Measurements from ENCODE around the gene NALF2.

NALF2 gene

DNA sequence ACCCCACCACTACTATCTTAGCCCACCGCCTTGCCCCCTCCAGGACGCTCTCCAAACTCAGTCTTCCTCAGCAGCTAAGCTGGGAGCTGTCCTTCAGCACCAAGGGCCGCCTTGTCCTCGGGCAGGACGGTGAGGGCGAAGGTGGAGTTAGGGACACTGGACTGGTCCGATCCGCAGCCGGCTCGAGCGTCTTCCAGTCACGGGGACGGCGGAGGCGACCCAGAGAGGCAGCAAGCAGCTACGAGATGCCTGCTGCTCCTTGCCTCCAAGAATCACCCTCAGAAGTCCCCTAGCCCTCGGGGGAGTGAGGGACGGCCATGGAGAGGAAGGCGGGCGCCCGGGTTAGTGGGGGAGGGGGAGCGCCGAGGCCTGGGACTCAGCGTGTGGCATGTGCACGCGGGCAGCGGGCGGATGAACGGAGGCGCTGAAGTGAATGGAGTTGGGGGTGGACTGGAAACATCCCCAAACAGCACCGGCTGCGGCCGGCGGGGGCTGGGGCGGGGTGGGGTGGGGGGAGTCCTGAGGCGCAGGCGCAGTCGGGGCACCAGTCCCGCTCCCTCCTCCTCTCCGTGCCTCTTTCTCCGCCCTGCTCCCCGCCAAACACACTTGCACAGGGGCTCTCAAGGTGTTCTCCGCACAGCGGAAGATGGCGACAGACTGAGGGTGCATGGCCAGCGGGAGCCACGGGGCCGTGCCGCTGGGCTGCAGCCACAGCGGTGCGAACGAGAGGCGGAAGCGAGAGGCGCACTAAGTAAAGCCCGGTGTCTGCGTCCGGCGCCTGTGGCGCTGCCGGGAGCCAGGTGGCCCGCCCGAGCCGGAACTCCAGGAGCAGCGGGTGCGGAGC is at the start of gene NALF2:
Gene NALF2, plus strand, starts transcription at position 545 of the 844 bp plus-strand sequence. CDS start 957 bp downstream, outside the sequence.
- DNase-seq = peak; percentile 43 to 51

DNA sequence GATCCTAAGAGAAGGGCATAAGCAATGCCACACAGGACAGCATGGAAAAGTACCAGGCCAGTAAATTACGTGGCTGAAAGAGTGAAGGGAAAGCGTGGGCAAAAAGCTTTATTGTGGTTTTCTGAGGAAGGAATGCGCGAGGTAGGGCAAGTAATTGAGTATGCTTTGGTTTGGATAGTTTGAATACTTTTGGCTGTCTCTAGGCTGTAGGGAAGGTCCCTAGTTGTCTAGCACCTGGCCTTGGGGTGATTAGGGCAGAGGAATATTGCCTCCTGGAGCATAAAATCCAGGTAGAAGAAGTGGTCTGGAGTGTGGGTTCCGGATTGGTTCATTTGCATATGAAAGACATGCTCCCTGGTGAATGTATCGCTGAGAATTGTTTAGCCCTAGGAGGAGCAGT is 46.4 kb upstream of the NALF2 start:
- DNase-seq = no peak

DNA sequence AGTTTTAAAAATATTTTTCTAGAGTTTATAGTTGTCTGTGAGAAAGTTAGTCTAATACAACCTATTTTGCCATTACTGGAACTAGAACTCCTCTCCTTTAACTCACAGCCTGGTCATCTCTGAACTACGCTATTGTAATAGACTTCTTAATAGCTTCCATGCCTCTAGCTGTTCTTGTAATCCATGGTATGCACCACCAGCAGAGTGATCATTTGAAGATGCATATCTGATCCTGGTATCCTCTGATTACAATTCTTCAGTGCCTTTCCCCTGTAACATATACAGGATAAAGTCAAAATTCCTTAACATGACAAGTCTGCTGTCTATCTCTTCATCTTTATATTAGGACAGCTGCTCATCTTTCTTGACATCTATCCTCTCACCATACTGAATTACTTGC is 37.6 kb upstream of the NALF2 start:
- DNase-seq = no peak

DNA sequence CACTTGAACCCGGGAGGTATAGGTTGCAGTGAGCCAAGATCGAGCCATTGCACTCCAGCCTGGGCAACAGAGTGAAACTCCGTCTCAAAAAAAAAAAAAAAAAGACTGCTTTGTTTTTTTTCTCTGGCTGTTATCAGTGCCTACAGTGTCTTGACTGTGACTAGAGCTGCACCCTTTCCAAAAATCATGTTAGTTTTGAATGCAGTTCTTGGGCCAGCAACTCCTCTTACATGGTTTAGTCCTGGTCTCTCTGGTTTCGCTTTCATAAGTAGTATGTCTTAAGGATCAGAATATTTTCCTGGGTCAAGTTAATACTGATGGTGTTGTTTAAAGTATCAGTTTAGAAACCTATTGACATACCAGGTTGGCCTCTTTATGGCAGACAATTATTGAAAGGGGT is 34.2 kb upstream of the NALF2 start:
- DNase-seq = no peak

DNA sequence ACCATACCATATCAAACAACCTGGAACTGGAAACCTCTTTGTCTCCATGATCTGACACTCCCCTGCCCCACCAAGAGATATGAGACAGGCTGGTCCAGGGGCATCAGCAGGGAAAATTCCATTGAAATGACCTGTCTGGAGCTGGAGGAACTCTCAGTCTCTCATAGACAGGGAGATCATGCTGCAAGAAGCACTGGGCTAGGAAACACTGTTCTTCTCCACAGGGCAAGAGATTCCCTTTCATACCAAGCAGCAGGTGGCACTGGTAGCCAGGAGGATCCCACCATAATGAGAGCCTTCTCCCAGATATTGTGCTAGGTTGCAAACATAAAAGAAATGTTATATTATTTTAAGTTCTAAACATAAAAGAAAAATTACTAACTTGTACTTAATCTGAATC is 14.5 kb upstream of the NALF2 start:
- no peak for DNase-seq

DNA sequence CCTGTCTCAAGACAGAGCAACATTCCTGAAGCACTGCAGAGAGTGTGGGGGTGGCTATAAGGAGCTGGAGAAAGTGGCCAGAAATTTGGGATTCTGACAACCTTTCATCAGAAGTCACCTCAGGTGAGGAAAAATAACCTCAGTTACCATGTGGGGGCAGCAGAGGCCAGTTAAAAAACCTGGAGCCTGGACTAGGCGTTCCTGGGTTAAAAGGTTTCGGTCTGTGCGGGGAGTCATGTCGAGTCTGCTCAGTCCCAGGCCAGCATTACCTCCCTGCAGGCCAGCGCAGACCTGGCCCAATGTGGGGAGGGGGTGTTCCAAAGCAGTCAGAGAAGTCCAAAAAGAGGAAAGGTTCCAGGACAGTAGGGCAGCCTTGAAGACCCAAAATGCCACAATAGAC is 10.9 kb upstream of the NALF2 start:
- peak; percentile 40 to 44 for DNase-seq

DNA sequence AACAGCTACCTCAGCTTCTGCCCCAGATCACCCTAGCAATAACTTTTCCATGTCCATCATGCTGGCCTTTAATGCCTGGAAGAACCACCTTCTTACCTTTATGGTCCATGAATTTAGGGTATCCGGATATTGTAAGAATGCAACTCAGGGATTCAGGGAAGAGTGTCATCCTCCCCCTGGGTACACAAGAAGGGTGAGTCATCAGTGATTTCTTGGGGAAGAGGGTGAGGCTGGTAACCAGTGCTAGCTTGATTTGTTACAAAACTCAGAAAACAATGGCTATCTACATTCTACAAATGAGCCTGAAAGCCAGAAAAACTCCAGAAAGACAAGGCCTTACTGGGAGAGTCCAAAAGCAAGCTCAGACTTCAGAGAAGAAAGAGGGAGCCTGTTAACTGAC is 10.4 kb upstream of the NALF2 start:
- DNase-seq = no peak

DNA sequence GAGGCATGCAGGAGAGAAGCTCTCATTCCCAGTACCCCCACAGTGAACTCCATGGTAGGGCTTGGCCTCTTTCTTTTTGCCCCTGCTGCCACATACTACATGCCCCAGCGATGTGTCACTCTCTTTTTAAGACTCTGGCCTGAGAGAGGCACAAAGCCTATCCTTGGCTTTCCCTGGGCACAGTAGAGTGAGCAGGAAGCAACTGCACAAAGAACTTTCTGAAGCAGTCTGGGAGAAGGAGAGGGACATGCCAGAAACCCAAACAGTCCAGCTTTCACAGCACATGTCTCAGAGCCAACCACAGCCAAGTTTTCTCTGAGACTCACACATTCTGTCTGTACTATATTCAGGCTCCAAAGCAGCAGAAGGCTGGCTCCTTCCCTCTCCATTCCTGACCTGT is 7.9 kb upstream of the NALF2 start:
- DNase-seq = no peak

DNA sequence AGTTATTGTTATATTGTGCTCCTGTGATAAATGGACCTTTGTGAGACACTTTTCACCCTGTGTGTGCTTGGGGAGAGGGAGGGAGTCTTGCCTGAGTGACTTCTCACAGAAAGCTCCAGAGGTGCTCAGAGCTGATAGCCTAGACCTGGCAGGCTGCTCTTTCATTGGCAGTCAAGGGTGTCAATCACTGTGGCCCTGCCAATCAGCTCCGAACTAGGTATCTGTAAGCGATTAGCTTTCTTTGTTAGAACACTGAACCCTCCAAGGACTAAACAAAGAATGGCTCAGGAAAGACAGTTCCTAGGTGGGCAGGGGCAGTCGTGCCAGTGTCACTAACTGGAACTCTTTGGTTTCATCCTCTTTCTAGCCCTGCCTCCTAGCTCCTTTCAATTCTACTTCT is 2.7 kb upstream of the NALF2 start:
- no peak for DNase-seq

DNA sequence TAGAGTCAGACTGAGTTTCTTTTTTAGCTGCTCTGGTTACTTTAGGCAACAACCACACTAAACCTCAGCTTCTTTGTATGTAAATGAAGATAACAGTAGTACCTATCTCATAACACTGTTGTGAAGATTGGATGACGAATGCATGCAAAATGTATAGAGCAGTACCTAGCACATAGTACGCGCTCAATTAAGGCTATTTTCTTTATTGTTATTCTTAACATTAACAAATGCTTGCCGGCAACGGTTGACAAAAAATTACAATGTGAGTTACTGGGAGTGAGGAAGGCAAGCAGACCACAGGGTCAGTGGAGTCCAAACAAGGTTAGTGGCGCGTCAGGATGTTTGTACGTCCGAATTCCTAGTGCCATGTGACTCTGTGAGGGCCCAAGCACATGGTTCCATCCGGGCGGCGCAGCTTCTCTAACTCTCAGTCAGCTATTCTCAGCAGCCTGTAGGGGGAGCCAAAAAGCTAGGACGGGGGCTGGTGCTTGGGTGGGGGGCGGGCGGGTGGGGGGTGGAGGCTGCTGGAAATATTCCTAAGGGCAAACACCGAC is 821 bp upstream of the NALF2 start:
- no peak for DNase-seq

DNA sequence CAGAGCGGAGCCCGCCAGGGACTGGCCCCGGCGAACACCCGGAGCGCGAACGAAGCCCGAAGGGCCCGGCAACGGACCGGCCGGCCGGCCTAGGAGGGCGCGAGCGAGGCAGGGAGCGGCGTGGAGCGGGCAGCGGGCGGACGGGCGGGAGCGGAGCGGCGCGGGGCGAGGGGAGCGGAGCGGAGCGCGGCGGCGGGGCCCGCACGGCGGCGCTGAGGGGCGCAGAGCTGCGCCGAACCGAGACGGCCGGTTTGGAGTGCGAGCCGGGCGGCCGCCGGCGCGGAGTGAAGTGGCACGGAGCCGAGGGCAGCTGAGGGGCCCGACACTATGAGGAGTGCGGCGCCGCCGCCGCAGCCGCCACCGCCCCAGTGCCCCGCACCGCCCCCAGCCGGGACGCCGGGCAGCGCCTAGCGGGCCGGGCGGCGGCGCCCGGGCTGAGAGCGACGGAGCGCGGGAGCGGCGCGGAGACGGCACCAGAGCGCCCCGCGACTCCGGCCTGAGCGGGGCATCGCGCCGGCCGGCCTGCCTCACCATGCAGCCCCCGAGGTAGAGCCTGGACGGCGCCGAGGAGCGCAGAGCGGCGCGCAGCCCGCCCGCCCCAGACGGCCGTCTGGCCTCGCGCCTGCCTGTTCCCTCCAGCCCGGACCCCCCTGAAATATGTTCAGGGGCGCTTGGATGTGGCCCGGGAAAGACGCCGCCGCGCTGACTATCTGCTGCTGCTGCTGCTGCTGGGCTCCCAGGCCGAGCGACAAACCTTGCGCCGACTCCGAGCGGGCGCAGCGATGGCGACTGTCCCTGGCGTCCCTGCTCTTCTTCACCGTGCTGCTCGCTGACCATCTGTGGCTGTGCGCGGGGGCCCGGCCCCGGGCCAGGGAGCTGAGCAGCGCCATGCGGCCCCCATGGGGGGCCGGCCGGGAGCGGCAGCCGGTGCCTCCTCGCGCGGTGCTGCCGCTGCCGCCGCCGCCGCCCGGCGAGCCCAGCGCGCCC is 793 bp downstream of the NALF2 start:
- no peak for DNase-seq

GRCh38 chrX:69505772-69506616 is 1.9 kb downstream of the NALF2 start:
- DNase-seq = no peak

DNA sequence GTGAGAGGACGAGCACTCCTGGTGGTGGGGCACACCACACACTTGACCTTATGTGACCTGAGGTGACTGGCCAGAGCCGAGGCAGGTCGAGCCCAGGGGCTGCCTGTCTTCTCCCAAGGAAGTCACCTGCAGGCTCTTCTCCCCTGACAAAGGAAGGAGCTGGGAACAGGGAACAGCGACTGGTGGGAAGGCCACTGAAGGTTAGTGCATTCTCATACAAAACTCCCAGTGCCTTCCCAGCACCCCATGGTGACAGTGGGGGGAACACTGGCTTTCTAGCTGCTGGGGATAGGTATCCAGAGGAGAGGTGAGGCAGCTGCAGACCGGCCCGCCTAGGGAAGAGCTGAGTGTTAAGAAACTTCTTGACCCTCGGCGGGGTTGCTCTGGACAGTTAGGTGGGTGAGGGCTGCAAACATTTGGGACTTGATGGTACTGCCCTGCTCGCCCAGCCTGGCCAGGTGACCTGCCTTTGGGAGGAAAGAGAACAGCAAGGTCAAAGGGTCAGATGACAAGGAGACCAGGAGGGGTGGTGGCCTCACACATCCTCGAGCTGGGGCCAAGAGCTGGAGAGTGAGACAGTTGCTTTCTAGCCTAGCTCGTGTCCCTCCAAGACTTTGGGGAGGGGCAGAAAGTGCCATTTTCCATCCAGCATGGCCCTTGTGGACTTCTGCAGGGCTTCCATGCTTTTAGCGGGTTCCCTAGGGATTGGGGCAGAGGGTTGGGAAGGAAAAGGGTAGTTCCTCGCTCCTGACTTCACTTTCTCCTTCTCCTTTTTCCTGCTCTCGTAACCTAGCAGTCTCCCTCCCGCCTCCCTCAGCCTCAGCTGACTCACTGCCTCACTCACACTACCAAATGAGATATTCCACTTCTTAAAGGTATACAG is 2.7 kb downstream of the NALF2 start:
- no peak for DNase-seq

DNA sequence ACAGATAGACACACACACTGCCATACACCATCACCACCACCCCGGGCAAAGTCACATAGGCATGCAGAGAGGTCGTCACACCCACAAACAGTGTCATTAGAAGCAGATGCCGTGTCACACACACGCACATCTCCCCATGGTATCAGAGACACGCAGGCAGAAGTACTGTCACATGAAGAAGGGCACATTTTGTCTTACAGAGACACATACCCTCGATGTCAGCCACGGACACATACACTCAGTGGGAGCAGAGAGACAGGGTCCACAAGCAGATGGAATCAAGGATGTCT is 3.3 kb downstream of the NALF2 start:
- no peak for DNase-seq

- no peak for DNase-seq
Measured at GRCh38 chrX:69508610-69509009, 4.5 kb downstream of the NALF2 start.

GRCh38 chrX:69510137-69510715 is 6.1 kb downstream of the NALF2 start:
- DNase-seq = no peak

DNA sequence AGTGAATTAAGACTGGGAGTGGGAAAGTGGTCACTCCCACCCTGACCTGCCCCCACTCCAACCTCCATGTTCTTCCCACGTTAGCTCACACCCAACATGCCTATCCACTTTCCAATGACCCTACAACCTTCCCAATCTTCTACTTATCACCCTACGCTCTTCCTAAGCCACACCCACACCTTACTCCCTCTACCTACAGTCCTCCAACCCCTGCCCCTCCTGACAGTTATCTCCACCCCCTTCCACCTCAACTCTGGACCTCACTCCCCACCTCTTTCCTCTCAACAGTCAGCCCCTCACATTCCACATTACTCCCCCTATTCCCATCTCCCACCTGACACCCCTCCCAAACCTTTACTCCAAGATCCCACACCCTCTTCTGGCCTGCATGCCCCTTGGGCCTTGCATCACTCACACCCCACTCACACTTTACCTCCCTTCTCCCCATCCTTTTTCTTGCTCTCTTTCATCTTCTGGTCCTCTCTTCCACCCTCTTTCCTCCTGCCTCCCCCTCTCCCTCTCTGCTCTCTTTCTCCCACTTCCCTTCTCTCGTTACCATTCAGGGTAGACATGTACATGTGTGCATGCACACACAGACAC is 6.9 kb downstream of the NALF2 start:
- no peak for DNase-seq

DNA sequence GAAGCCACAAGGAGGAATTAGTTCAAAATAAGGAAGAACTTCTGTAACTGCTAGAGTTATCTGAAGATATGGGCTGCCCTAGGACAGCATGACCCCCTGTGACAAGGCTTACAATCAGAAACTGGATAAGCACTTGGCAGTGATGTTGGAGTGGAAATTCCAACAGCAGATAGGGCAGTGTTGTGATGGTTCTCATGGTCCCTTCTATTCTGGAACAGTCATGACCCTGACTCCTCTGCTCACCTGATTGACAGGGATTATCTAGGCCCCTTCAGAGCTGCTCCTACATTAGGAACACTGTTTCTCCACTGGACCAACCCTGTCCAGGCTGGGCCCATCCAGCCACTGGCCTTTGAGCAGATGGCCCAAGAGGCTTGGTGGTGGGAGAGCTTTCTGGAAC is 17.9 kb downstream of the NALF2 start:
- DNase-seq = no peak

GRCh38 chrX:69523314-69523713 is 19.2 kb downstream of the NALF2 start:
- no peak for DNase-seq

GRCh38 chrX:69524781-69525363 is 20.7 kb downstream of the NALF2 start:
- DNase-seq = no peak

DNA sequence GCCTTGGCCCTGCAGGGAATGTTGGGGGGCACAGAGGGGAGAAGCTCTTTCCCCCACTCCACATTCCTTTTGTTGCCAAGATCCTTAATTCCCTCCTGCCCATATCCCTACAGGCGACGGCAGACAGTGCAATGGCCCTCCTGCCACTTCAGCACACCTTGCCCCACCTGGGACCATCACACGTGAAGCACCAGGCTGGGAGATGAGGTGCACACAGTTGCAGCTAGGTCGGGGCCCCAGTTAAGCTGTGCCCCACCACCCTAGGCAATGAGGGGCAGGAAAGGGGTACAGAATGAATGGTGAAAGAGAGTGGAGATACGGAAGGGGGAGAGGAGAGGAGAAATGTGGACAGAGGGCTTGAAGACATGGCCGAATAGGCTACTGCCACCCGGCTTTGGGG is 26.2 kb downstream of the NALF2 start:
- no peak for DNase-seq
